HG02852 (cell line): ENCODE measurements around the gene DOK1.

Experiments used
- ATAC-seq: cut with Tn5 transposase; IDR thresholded peaks from one replicate; pipeline ENCODE4 v1.9.1; 2021; ENCODE audit warnings: mild to moderate bottlenecking, moderate library complexity; ENCODE audit not compliant: unreplicated experiment

DOK1 gene

GRCh38 chr2:74525717-74526648, 28.5 kb upstream of the DOK1 start, which contains the start of gene DQX1:
Gene DQX1, minus strand, starts transcription at chr2:74526231. Its CDS starts 502 bp downstream, at chr2:74525729.
- ATAC-seq: no peak

- ATAC-seq: no peak
Observed at GRCh38 chr2:74526649-74527230, 27.8 kb upstream of the DOK1 start.

- ATAC-seq: no peak
Observed at GRCh38 chr2:74527741-74528140, 26.8 kb upstream of the DOK1 start.

- peak; percentile 5 for ATAC-seq
Observed at GRCh38 chr2:74528600-74529356, 25.7 kb upstream of the DOK1 start.

GRCh38 chr2:74529357-74530238, 24.9 kb upstream of the DOK1 start, which contains the start of the genes AUP1 and HTRA2:
Gene AUP1, minus strand, starts transcription at chr2:74529706. Its CDS starts 77 bp downstream, at chr2:74529629.
Gene HTRA2, plus strand, starts transcription at chr2:74529933. Its CDS starts 74 bp downstream, at chr2:74530007.
- ATAC-seq: peak; percentile 79

- ATAC-seq: peak; percentile 34
Observed at GRCh38 chr2:74530239-74531187, 24.0 kb upstream of the DOK1 start.

- no peak for ATAC-seq
Observed at GRCh38 chr2:74531666-74532065, 22.9 kb upstream of the DOK1 start.

GRCh38 chr2:74532222-74532621, 22.3 kb upstream of the DOK1 start:
- ATAC-seq: no peak

- ATAC-seq: no peak
Observed at GRCh38 chr2:74533464-74533863, 21.1 kb upstream of the DOK1 start.

- no peak for ATAC-seq
Observed at GRCh38 chr2:74534411-74534810, 20.1 kb upstream of the DOK1 start.

GRCh38 chr2:74535440-74535965, 19.0 kb upstream of the DOK1 start:
- no peak for ATAC-seq

- ATAC-seq: no peak
Observed at GRCh38 chr2:74536166-74536950, 18.2 kb upstream of the DOK1 start.

GRCh38 chr2:74537140-74537539, 17.4 kb upstream of the DOK1 start:
- no peak for ATAC-seq

GRCh38 chr2:74538881-74539339, 15.6 kb upstream of the DOK1 start:
- ATAC-seq: no peak

- ATAC-seq: no peak
Observed at GRCh38 chr2:74540291-74540690, 14.2 kb upstream of the DOK1 start.

GRCh38 chr2:74542978-74543377, 11.5 kb upstream of the DOK1 start:
- ATAC-seq: no peak

- ATAC-seq: no peak
Observed at GRCh38 chr2:74544634-74545033, 9.9 kb upstream of the DOK1 start.

- no peak for ATAC-seq
Observed at GRCh38 chr2:74546004-74546403, 8.5 kb upstream of the DOK1 start.
